ENCODE data around the gene CYB561.

Gene CYB561

DNA sequence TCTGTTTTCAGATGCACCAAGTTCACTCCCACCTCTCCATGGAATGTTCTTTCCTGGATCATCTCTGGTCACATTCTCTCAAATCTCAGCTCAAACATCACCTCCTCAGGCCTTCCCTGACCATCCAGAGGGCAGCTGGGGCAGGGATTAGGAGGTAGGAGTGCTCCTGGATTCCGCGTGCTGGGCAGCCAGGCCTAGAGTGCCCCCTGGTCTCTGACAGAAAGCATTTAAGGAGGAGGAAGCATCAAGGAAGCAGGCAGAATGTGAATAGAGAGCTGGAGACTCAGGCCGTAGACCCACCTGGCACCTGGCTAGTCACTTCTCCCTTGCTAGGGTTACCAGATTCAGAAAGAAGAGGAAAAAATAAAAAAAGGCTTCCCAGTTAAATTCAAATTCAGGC is 2.5 kb upstream of the CYB561 start:
- no peak for DNase-seq

DNA sequence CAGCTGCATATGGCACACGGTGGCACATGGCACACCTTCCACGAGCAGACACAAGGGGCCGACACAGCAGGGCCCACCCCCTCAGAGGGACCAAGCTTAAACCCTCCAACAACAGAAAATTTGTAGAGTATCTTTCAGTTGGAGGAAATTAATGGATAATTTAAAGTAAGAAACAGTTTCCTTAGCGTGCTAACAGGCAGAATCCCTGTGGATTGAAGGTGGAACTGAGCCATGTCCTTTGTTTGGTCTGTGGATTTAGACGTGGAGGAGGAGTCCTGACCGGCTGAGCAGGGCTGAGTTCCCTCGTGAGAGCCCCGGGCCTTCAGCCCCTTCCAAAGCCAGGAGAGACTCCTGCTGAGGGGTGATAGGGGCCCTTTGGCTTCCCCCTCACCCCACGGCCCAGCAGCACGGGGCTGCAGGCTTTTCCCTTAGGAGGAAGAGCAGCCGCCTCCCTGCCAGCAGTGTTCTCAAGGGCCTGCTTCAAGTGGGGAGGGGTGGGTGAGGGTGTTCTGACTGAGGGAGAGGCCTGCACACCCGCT is 1.4 kb upstream of the CYB561 start:
- no peak for DNase-seq

DNA sequence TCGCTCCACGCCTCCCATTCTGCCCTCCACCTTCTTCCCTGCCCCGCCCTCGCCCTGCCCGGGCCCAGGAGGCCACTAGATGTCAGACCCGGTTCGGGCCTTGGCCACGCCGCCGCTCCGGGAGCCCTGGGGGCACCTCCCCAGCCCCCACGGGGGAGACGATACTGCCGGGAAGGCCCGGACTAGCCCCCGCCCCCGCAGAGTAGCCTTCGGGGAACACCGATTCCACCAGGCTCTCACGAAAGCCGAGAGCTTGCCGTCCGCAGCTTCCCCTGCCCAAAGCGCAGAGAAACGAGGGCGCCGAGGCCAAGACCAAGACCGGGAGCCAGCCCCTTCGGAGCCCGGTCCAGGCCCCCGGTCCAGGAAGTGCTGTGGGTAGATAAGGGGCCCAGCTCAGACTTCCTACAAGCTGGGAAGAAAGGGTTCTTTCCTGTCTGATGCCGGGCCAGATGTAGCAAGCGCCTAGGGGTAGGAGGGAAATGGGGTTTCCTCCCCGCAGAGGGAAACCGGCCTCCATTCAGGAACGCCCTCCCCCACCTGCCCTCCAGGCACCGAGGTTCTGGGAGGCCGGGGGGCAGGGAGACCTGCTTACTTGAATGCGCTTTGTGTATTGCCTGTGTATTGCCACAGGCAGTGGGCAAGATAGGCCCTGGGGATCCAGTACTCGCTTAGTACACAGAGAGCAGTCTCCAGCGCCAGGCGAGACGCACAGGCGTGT is 806 bp upstream of the CYB561 start:
- DNase-seq, result peak; percentile 51 to 73

DNA sequence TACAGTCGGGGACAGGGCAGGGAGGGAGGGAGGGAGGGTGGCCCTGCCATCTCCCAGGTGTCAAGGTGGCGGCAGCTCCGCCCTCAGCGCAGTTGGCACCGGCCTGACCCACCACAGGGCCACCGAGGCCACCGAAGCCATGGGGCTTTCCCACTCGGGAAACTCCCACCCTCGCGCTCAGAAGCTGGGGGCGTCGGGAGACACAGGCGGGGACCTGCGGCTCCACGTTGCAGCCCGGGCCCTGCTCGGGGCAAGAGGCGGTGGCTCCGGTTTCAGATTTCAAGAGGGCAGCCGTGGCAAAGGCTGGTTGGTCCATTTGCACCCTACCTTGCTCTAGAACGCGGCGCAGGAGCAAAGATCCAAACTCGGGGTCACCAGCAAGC is 544 bp downstream of the CYB561 start:
- DNase-seq, result peak; percentile 48 to 55

DNA sequence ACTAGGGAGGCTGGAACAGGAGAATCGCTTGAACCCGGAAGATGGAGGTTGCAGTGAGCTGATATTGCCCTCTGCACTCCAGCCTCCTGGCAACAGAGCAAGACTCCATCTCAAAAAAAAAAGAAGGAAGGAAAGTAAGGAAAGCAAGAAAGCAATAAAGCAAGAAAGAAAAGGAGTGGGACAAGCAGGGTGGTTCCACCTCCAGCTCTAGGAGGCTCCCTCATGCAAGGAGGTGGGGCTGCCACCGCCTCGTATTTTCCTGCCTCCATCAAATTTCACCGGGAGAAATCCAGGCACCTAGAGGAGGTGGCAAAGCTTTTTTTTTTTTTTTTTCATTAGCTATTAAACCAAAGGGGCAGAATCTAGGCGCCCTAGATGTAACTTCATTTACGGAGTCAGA is 1.0 kb downstream of the CYB561 start:
- no peak for DNase-seq

DNA sequence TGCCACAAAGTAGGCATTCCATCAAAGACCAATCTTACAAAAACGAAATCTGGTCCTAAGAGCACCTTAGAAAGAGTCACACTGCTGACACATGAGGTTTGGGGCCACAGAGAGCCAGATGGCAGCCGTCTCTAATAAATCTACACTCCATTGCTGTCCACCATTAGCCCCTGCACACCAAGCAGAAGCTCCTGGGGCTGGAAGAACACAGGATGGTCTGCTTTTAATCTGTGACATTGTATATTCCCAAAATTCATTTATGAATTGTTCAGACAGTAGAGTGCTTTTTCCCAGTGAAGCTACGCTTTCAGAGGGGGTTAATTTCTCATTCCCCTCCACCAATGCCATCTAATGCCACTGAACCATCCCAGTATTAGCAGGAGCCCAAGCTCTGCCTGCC is 1.6 kb downstream of the CYB561 start:
- DNase-seq, result no peak

DNA sequence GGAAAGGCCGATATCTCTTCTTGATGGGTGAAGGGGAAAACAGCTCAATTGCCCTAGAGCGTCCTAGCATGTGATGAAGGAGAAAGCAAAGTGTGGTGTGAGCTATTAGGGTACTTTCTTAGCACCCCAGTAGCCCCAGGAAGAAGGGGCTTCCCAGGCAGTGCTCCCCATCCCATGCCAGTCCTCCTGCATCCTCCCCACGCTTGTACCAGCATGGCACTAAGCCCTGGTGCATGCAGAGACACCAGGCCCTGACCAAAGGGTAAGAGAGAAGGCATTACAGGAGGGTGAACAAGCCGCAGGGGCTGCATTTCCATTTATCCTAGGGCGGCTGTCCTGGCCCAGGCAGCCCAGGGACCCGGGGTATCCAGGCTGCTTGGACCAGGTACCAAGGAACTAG is 3.1 kb downstream of the CYB561 start:
- DNase-seq, result no peak

DNA sequence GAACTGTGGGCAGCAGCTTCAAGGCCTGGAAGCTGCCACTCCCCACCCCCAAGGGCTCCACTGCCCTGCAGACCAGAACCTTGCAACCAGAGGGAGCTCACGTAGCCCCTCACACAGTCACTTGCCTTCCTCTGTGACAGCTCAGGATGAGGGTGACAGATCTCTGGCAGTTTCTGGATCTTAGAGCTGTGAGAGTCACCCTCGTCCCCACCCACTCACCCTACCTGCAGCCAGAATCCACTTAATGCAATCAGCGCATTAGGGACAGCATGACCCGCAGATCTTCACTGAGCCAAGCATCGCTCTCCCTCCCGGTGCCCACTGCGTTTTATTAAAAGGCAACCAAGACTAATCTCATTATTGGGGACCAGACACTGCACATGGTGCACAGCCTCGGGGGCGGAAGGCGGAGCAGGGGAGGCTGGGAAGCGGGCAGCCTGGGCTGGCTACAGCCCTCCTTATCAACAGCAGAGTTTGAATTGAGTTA is 3.5 kb downstream of the CYB561 start:
- DNase-seq, result no peak

DNA sequence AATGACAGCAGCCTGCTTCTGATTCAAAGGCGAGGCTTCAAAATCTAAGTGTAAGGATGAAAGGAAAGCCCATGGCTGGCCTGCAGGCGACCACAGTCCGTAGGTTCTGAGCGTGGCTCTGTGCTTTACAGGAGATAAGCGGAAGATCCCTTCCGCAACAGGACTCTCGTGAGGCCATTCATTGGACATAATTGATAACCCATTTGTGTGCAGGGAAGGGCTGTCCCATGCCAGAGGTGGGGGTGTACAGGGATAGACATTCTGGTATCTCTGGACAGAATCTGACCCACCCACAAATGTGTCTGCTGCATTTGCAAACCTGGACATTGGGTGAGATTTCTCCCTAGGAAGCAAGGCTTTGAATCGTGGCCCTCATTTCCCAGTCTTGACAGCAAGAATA is 4.0 kb downstream of the CYB561 start:
- DNase-seq, result no peak

DNA sequence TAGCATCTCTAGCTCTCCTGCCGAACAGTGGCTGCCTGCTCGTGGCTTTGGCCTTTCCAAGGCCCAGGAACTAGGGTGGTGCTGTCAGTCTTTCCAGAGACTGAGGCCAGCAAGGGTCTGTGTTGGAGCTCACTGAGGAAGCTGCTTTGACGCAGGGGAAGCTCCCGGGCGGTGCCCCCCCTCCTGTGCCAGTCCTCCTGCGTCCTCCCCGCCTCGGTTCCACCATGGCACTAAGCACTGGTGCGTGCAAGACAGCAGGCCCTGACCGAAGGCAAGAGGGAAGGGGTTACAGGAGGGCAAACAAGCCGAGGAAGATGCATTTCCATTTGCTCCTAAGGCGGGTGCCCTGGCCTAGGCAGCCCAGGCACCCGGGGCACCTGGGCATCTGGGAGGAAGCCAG is 4.5 kb downstream of the CYB561 start:
- no peak for DNase-seq

DNA sequence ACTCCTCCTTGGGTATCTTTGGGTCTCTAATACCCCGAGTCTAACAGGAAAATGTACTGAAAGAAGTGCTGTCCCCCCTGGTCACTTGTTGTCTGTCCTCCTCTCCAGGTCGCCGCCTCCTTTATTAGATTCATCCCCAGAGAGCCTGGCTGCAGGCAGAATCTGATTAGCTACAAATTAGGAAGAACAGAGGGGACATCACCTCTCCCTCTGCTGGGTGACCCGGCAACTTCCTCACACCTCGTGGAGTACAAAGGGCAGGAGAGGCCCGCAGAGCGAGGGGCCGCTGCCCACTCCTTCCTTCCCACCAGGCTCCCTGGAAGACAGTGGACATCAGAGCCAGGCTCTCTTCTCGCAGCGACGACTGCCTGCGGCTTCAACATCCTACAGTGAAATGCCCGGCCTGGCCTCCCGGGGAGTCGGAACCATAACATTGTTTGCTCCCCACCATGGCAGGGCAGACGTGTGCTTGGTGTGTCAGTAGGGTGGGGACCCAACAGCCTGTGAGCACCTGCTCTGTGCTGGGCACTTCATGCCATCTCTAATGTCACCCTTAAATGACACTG is 5.3 kb downstream of the CYB561 start:
- DNase-seq, result no peak

DNA sequence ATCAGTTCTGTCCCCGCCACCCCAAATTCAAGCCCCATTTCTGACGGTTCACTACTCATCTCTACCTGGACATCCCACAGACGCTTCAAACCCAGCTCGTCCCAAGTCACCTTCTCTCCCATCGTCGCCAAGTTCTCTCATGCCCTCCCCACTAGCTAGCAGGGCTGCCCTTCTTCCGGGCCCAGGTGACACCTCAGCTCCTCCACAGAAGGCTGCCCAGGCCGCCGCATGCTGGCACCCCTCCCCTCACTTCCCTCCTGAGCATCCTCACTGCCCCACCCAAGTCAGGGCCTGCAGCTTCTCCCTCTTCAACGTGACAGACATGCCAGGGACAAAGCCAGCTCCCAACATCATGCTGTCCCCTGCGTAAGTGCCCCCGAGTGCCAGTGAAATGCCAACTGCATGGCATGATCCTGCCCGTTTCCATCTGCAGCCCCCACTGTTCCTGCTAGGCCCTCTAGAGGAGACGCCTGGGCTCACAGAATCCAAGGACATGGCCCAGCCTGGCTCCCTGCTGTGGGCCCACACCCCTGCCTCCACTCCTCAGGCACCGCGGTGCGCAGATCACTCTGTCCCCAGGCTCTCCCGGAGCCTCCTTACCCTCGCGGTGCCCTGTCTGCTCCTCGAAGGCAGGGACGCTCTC is 5.9 kb downstream of the CYB561 start:
- no peak for DNase-seq

DNA sequence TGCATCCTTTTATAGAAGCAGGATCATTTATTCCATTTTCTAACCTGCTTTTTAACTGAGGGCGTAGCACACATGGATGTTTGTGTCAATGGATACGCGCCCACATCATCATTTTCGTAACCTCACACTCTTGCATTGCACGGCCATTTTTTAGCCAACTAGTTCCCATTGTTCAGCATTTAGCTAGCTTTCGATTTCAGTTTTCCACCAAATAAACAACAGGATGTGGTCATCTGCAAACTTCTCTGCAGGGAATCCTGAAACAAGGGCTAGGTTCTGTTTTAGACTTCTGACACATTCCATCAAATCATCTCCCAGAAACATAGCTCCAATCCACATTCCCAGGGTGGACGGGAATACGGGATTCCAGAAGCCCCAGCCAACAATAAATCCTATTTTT is 6.4 kb downstream of the CYB561 start:
- no peak for DNase-seq

DNA sequence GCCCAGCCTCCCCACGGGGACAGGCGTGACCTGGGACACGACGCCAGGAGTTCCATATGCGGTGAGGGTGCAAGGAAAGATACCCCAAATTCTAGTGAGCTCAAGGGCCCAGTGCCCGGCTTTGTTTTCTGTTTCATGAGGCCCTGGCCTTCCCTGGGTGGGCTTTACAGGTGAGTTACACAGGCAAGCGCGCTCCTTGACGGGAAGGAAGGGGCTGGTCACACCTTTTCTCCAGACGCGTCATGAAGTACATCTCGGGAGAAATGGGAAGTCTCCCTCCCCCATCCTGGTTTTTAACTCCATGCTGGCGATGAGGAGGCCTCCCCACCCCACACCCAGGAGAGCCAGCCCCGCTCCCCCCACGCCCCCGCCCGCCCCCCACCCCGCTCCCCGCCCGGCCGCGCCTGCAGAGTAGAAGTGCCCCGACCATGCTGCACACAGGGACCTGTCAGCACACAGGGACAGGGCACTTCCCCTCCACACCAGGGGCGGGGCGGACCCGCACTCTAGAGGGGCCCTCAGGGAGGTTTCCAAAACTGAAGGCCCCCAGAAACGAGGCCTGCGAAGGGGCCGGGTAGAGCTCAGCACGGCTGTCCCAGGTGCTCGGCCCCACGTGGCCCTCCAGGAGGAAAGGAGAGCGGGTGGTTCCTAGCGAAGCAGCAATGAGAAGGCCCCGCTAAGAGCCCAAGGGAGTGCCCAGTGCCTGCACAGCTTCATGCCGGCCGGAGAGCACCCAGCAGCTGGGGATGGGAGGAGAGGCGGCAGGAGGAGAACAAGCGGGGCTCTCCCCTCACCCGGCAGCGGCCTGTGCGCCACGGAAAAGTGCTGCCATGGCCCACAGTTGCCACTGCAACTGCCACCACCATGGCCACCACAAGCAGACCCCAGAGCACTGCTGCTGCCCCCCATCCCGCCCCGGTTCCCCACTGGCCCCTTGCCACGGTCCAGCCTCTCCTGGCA is 7.7 kb downstream of the CYB561 start:
- DNase-seq, result no peak

DNA sequence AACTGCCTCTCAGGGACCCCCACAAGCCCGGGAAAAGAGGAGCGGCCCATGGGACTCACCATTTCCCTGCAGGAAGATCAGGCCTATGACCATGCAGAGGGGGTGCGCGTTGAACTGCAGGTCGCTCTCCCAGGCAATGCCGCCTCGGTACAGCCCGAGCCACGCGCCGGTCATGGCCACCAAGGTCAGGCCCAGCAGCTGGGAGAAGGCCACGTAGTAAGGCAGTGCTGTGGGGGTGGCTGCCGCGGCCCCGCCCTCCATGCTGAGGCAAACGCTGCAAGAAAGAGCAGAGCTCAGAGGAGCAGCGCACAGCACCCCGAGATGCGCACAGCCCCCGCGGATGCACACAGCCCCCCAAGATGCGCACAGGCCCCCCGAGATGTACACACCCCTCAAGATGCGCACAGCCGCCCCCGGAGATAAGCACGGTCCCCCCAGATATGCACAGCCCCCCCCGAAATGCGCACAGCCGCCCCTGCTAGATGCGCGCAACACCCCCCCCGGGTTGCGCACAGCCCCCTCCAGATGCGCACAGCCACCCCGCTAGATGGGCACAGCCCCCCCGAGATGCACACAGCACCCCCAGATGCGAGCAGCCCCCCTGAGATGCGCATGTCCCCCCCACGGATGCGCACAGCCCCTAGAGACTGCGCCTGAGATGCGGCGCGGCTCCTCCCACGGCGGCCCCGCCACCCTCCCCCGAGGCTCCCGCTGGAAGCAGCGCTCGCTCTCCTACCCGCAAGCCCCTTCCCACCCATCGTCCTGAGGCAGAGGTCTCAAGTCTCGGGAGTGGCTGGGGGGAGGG is 8.6 kb downstream of the CYB561 start:
- DNase-seq, result no peak

DNA sequence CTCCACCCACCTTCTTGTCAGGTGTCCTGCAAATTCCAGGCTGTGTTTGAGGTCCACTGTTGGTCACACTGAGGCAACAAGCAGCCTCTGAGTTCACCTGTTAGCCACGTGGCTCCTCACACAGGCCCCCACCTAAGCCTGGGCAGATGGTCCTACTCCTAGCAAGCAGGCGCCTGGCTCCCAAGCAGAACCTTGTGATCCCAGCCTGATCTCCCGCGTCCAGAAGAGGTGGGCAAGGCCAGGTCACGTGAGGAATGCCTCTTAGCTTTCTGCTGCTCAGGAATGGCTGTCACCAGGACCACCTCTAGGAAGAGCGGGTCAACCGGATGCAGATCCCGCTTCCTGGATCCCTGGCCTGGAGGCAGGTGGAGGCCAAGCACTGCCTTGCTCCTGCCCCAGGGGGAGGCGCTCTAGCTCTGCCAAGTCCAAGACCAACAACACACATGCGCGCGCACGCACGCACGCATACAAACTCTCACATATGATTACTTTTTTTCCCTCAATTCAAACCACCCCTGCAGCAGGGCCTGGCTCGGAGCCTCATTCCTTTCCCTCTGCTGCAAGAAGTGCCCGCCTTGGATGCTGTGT is 9.5 kb downstream of the CYB561 start:
- DNase-seq, result peak in 1 of 2 experiments; percentile 5

DNA sequence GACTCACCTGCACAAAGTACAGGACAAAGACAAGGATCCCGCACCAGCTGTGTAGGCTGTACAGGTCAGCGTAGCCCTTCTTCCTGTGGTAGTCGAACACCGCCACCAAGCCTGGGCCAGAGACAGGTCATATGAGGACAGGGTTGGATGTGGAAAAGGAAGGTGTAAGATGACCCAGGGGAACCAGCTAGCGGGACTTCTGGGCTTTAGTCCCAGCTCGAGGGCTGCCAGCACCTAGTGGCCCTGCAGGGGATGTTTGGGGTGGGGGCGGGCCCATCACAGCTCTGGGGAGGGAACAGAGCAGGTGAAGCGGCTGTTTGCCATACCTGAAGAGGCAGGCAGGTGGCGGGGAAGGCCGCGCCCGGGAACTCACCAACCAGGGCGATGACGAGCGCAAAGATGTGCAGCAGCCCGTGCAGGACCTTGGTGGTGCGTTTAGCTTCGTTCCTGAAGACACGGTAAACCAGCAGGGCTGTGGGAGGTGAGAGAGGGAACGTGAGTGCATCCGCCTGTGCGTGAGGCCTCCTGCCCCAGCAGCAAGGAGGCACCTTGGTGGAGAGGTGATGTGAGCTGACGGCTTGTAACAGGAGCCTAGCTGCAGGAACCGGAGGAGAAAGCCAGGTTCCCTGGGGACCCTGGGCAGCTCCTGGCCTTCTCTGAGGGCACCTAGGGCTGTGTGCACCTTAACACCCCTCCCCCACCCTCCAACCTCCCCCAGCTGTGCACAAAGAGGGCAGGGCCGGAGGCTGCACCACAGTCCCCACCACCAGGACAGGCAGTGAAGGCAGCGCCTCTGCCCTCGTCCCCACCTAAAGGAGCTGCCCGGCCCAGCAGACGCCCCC is 10.2 kb downstream of the CYB561 start:
- DNase-seq, result no peak

DNA sequence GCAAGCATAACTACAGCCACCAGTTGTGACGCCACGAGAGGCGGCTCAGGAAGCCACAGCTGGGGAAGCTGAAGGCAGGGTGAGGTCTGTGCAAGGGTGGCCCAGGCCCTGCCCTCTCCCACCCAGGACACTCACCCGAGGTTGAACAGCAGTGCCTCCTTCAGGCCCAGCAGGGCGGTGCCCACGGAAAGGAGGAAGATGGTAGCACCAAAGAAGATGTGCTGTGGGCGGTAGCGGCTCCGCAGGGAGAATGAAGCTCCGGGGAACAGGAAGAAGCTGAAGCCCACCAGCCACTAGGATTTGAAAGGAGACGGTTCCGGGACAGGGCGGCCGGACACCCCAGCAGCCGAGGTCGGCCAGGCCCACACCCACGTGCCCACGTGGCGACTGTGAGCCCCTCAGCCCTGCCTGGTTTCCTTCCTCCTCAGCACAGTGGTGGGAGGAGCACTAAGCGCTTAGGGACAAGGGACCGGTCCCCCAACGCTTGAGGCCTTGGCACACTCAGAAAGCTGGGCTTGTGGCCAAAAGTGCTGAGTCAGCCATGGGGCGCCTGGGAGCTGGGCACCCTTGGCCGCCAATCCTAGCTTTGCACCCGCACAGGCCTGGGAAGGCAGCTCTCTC is 11.0 kb downstream of the CYB561 start:
- DNase-seq, result no peak

DNA sequence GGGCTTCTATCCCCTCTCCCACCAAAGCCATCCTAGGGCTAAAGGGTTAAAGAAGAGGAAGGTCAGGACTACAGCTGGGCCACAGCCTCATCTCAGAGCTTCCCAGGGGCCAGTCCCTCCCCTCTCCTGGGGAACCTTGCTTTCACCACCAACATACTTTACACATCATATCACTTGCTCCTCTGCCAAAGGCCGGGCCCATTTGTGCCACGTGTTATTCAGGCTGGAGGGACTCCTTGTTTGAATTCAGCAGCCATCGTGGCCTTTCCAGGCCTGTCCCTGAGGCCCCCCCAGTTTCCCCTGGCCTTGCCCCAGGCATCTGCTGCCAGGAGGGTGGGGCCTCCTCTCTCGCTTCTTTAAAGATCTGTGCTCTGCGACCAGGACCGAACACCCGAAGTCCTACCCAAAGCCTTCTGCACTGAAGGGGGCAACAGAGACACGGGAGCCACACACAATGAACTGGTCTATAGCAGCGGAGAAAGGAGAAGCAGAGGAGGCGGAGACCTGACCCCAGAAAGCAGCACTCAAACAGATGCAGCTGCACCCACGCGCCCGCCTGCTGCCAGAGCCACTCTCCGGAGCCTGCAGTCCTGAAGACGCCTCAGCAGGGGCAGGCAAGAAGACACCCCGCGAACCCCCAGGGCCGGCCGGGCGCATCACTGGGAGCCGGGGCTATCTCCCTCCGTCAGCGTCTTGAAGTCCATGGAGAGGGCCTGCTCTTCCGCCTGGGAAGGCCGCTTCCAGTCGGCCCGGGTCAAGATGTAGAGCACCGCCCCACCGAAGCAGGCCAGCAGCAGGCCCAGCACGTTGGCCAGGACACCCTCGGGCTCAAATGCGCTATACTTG is 12.1 kb downstream of the CYB561 start:
- DNase-seq, result no peak

All from SHP77 (cell line).